Body of pancreas (tissue), 4 donors: ENCODE data around the gene CACNA1C. TPM values are rescaled to one million over a fixed set of nuclear protein-coding genes. Genes with fewer than 3 reads are reported as not detected.

Source experiments
- ATAC-seq: fragments of 150-250 bp; one replicate; pipeline ENCODE4 v1.9.1; 2016
- DNase-seq, 4 donors: peaks; one replicate each; pipeline ENCODE4 v3.0.0-alpha.2; 2019
- H3K27ac ChIP-seq, 4 donors: fragments of 200-600 bp; sonication (generic); 1 replicate in 3 of 4; 2 replicates in 1 of 4; pipeline versions ENCODE4 v1.5.1 to v1.6.1; 2016 to 2019; ENCODE audit warnings: mild to moderate bottlenecking in 1 of 4, mixed read lengths in 1 of 4, moderate library complexity in 1 of 4
- H3K27me3 ChIP-seq, 2 donors: fragments of 200-600 bp; sonication (generic); one replicate each; pipeline ENCODE4 v1.6.0; 2016; ENCODE audit warnings: mild to moderate bottlenecking in 1 of 2
- H3K36me3 ChIP-seq, 2 donors: fragments of 200-600 bp; sonication (generic); replicated peaks in 1 of 2; 2 replicates each; pipeline ENCODE4 v1.5.1; 2016; ENCODE audit warnings: low read depth in 2 of 2; ENCODE audit not compliant: insufficient read depth in 1 of 2
- H3K4me1 ChIP-seq: fragments of 200-600 bp; sonication (generic); one replicate; pipeline ENCODE4 v1.6.0; 2016
- H3K4me3 ChIP-seq, 2 donors: fragments of 200-600 bp; sonication (generic); 1 replicate in 1 of 2; 2 replicates in 1 of 2; pipeline ENCODE4 v1.5.1; 2016 to 2019
- H3K9me3 ChIP-seq, 3 donors: fragments of 200-600 bp; sonication (generic); 1 replicate in 2 of 3; 2 replicates in 1 of 3; pipeline ENCODE4 v1.5.1; 2016
- CTCF ChIP-seq, 7 experiments: fragments of 450-650 bp in 4 of 7; fragments of 200-600 bp in 3 of 7; sonication (generic) in 3 of 7; IDR thresholded peaks; one replicate each; pipeline ENCODE4 v1.5.1; 2016 to 2019; ENCODE audit warnings: antibody characterized with exemption in 7 of 7
- POLR2A ChIP-seq, 3 donors: fragments of 450-650 bp; IDR thresholded peaks; one replicate each; pipeline ENCODE4 v1.6.1; 2016; ENCODE audit warnings: antibody characterized with exemption in 3 of 3, mild to moderate bottlenecking in 2 of 3
- WGBS, 2 donors: methylation state at CpG; one replicate each; pipeline ENCODE4 v1.1.5; 2017; 5-methylcytosine and 5-hydroxymethylcytosine counted together
- intact Hi-C: fragments of 100-400 bp; cut with DNase I; formaldehyde crosslinking; loops from one replicate; pipeline ENCODE4 v1.15.1; 2023
- total RNA-seq, 2 donors: library from RNA; depleted of rRNA; stranded (reverse); fragments of >200 nt; gene quantifications; one replicate each; pipeline ENCODE4 v1.1.0, GENCODE V29; 2016

CACNA1C gene
- total RNA-seq, 2 donors from 2014 or later, result 2.3 to 4.4 TPM

GRCh38 chr12:2338991-2339431 is 286.2 kb downstream of the CACNA1C start:
- Histone ChIP-seq H3K9me3 (no peaks in the 10 kb centered on the region), H3K4me1 (no peaks in the 10 kb centered on the region), H3K27me3 (no peaks in the 10 kb centered on the region), H3K36me3 (no peaks in the 10 kb centered on the region), H3K27ac (no peak overlapping the region), H3K4me3 (no peak overlapping the region)
- intact Hi-C loops, result no loop called here
- TF ChIP-seq CTCF (IDR thresholded peaks at IDR 0.05), result no peak
- no peak for TF ChIP-seq POLR2A (IDR thresholded peaks at IDR 0.05)
- ATAC-seq (no peak), DNase-seq (no peak)
- 60 to 70% methylated on average over 5 of the region's 5 CpGs for WGBS, 2 donors

GRCh38 chr12:2341051-2341751 is 288.4 kb downstream of the CACNA1C start:
- H3K27me3 ChIP-seq, result no peaks in the 10 kb centered on the region
- 79 to 83% methylated on average over 14 to 15 of the region's 15 CpGs for WGBS, 2 donors
- no peaks in the 10 kb centered on the region for H3K36me3 ChIP-seq
- intact Hi-C loops, result no loop called here
- H3K4me1 ChIP-seq, result no peaks in the 10 kb centered on the region
- TF ChIP-seq CTCF (IDR thresholded peaks at IDR 0.05) (no peak), POLR2A (IDR thresholded peaks at IDR 0.05) (no peak)
- ATAC-seq (no peak), DNase-seq (no peak)
- H3K27ac ChIP-seq, result no peak overlapping the region
- no peak overlapping the region for H3K4me3 ChIP-seq
- no peaks in the 10 kb centered on the region for H3K9me3 ChIP-seq

- Histone ChIP-seq H3K4me1 (no peaks in the 10 kb centered on the region), H3K4me3 (no peak overlapping the region), H3K9me3 (no peaks in the 10 kb centered on the region), H3K36me3 (no peaks in the 10 kb centered on the region), H3K27me3 (no peaks in the 10 kb centered on the region), H3K27ac (no peak overlapping the region)
- DNase-seq, result no peak
- TF ChIP-seq POLR2A (IDR thresholded peaks at IDR 0.05) (no peak), CTCF (IDR thresholded peaks at IDR 0.05) (no peak)
- WGBS, 2 donors, result 76 to 78% methylated on average over 5 to 7 of the region's 7 CpGs
- intact Hi-C loops, result no loop called here
- ATAC-seq, result no peak
These were observed 289.1 kb downstream of the CACNA1C start for GRCh38 chr12:2341871-2342270.

- TF ChIP-seq CTCF (IDR thresholded peaks at IDR 0.05), result no peak
- no peak for DNase-seq
- H3K4me1 ChIP-seq, result no peaks in the 10 kb centered on the region
- H3K27me3 ChIP-seq, result no peaks in the 10 kb centered on the region
- no peak for ATAC-seq
- H3K36me3 ChIP-seq, result no peaks in the 10 kb centered on the region
- intact Hi-C loops, result no loop called here
- no peak overlapping the region for H3K27ac ChIP-seq
- 52 to 58% methylated on average over 4 of the region's 4 CpGs for WGBS, 2 donors
- H3K4me3 ChIP-seq, result no peak overlapping the region
- H3K9me3 ChIP-seq, result no peaks in the 10 kb centered on the region
These were observed 290.9 kb downstream of the CACNA1C start for GRCh38 chr12:2343681-2344080.

GRCh38 chr12:2344476-2344875 is 291.7 kb downstream of the CACNA1C start:
- Histone ChIP-seq H3K9me3 (no peaks in the 10 kb centered on the region), H3K4me1 (no peaks in the 10 kb centered on the region), H3K36me3 (no peaks in the 10 kb centered on the region), H3K27ac (no peak overlapping the region), H3K27me3 (no peaks in the 10 kb centered on the region), H3K4me3 (no peak overlapping the region)
- TF ChIP-seq CTCF (IDR thresholded peaks at IDR 0.05) (no peak), POLR2A (IDR thresholded peaks at IDR 0.05) (no peak)
- 90 to 91% methylated on average over 2 of the region's 2 CpGs for WGBS, 2 donors
- intact Hi-C loops, result no loop called here
- no peak for ATAC-seq
- DNase-seq, result no peak
